Ishikawa (cell line): Measurements from ENCODE around the gene TBXT.

Experiments
- CEBPB ChIP-seq: IDR thresholded peaks from 2 replicates; pipeline ENCODE4 v1.6.1; 2012
- CREB1 ChIP-seq: IDR thresholded peaks from 2 replicates; pipeline ENCODE4 v1.6.1; 2012; ENCODE audit warnings: low read depth
- EGR1 ChIP-seq: IDR thresholded peaks from 2 replicates; pipeline ENCODE4 v1.6.1; 2012
- EP300 ChIP-seq: IDR thresholded peaks from 2 replicates; pipeline ENCODE4 v1.6.1; 2012; ENCODE audit warnings: borderline replicate concordance
- FOXM1 ChIP-seq: IDR thresholded peaks from 2 replicates; pipeline ENCODE4 v1.6.1; 2012; ENCODE audit warnings: low read depth, borderline replicate concordance
- NFIC ChIP-seq: IDR thresholded peaks from 2 replicates; pipeline ENCODE4 v1.6.1; 2012
- RAD21 ChIP-seq: IDR thresholded peaks from 2 replicates; pipeline ENCODE4 v1.6.1; 2012; ENCODE audit warnings: low read depth
- TAF1 ChIP-seq: IDR thresholded peaks from 2 replicates; pipeline ENCODE4 v1.6.1; 2012; ENCODE audit warnings: low read depth, mild to moderate bottlenecking
- TCF12 ChIP-seq: IDR thresholded peaks from 2 replicates; pipeline ENCODE4 v1.6.1; 2012; ENCODE audit warnings: low read depth
- TEAD4 ChIP-seq: IDR thresholded peaks from 2 replicates; pipeline ENCODE4 v1.6.1; 2012
- YY1 ChIP-seq: IDR thresholded peaks from 2 replicates; pipeline ENCODE4 v1.6.1; 2012; ENCODE audit warnings: low read depth
- ZBTB7A ChIP-seq: IDR thresholded peaks from 2 replicates; pipeline ENCODE4 v1.6.1; 2012; ENCODE audit warnings: low read depth
- TF ChIP-seq, protein P1 (sequence below): IDR thresholded peaks from 2 replicates; pipeline ENCODE4 v1.6.1; 2012
- TF ChIP-seq, protein P2 (sequence below): IDR thresholded peaks from 2 replicates; pipeline ENCODE4 v1.6.1; 2012; ENCODE audit warnings: low read depth, mild to moderate bottlenecking
- TF ChIP-seq, protein P3 (sequence below): IDR thresholded peaks from 2 replicates; pipeline ENCODE4 v1.6.1; 2012

The TBXT gene

DNA sequence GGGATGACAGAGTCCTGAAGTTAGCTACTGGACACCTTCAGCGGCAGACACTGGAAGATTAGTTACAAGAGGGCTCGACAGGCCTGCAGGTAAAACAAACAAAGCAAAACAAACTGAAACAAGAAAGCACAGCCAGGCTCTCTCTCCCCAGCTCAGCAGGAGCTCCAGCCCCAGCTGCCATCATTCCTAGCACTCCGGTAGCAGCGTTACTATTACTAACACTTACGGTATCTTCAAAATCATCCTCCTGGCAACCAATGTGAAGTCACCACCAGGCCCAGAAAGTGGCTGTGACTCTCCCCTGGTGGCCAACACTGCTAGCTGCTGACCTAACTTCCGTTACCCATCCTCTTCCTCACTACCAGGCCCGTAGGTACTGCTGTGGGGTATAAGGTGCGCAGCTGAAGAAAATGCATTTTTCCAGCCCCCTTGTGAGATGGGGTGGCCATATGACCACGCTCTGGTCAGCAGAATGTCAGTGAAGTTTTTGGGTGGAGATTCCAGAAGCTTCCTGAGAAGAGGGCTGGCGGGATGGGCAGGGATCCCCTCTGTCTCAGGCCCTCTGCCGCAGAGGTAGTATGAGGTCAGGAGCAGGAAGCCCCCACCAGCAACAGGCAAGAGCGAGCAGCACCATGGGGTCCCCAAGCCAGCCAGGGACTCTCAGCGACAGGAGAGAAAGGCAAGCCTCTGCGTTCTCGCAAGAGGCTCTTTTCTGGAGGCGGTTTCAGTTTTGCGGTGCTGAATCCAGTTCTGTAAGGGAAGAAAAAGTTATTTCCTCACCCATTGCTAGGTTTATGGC is 37.4 kb upstream of the TBXT start:
- TF ChIP-seq TAF1 (no peak), ZBTB7A (no peak), NFIC (no peak), TCF12 (no peak), CEBPB (no peak), FOXM1 (no peak), RAD21 (no peak), YY1 (no peak), EGR1 (no peak), TEAD4 (no peak)
- TF ChIP-seq, protein P1, sequence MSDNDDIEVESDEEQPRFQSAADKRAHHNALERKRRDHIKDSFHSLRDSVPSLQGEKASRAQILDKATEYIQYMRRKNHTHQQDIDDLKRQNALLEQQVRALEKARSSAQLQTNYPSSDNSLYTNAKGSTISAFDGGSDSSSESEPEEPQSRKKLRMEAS: no peak

DNA sequence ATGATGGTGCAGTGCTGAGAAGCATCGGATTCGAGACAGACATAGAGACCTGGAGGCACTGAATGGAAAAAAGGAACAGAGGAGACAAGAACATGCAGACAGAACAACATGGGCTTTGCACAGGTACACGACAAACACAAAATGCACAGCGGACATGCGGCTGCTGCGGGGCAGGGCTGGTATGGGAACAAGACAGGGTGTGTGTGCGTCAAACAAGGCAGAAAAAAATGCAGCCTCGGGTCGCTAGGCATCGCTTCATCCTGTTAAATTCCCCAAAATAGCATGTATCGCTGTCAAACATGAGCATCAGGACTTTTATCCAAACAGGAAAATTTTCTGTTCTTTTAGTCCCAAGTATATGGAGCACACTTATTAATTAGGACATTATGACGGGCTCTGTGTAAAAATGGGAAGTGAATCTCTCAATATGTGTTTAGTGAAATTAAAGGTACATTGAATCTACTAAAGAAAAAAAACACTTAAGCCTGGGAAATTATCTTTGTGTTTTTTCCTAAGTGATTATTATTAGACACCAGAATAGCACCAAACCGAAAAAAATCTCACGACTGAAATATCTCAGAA is 36.1 kb upstream of the TBXT start:
- TF ChIP-seq EP300 (no peak), RAD21 (no peak), TEAD4 (no peak), CEBPB (no peak), NFIC (no peak), YY1 (no peak), EGR1 (no peak), ZBTB7A (no peak), FOXM1 (no peak), CREB1 (no peak), TAF1 (no peak), TCF12 (no peak)
- TF ChIP-seq, protein P2, sequence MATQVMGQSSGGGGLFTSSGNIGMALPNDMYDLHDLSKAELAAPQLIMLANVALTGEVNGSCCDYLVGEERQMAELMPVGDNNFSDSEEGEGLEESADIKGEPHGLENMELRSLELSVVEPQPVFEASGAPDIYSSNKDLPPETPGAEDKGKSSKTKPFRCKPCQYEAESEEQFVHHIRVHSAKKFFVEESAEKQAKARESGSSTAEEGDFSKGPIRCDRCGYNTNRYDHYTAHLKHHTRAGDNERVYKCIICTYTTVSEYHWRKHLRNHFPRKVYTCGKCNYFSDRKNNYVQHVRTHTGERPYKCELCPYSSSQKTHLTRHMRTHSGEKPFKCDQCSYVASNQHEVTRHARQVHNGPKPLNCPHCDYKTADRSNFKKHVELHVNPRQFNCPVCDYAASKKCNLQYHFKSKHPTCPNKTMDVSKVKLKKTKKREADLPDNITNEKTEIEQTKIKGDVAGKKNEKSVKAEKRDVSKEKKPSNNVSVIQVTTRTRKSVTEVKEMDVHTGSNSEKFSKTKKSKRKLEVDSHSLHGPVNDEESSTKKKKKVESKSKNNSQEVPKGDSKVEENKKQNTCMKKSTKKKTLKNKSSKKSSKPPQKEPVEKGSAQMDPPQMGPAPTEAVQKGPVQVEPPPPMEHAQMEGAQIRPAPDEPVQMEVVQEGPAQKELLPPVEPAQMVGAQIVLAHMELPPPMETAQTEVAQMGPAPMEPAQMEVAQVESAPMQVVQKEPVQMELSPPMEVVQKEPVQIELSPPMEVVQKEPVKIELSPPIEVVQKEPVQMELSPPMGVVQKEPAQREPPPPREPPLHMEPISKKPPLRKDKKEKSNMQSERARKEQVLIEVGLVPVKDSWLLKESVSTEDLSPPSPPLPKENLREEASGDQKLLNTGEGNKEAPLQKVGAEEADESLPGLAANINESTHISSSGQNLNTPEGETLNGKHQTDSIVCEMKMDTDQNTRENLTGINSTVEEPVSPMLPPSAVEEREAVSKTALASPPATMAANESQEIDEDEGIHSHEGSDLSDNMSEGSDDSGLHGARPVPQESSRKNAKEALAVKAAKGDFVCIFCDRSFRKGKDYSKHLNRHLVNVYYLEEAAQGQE: no peak
- TF ChIP-seq, protein P3, sequence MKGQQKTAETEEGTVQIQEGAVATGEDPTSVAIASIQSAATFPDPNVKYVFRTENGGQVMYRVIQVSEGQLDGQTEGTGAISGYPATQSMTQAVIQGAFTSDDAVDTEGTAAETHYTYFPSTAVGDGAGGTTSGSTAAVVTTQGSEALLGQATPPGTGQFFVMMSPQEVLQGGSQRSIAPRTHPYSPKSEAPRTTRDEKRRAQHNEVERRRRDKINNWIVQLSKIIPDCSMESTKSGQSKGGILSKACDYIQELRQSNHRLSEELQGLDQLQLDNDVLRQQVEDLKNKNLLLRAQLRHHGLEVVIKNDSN: no peak
- TF ChIP-seq, protein P1: no peak

DNA sequence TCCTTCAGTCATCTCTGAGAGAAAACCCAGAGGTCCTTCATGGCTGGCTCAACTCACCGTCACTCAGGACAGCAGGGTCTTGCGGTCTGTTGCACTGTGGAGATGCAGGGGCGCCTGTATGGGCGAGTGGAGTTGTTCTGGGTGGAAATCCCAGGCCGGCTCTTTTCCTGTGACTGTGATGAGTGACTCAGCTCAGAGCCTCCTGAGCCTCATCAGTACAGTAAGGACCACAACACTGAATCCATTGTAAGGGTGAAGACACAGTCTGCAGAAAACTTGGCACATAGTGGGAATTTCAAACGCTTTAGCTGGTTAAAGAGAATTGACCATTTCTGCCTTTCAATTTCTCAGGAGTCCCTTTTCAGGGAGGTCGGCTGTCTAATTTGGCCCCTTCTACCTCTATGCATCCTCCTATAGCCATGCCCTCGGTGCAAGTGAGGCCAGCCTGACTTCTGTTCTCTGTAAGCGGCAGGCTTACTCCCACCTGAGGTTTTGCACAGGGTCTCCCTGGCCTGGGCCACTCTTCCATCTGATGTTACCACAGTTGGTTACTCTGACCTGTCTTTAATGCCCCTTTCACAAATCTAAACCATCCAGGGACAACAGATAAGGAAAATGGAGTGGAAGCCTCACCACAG is 35.5 kb upstream of the TBXT start:
- TF ChIP-seq EP300 (no peak), TEAD4 (no peak), EGR1 (no peak), ZBTB7A (no peak), CREB1 (no peak), RAD21 (no peak), TCF12 (no peak), YY1 (no peak), NFIC (no peak), FOXM1 (no peak), CEBPB (no peak), TAF1 (no peak)
- TF ChIP-seq, protein P1: no peak
- TF ChIP-seq, protein P2: no peak
- TF ChIP-seq, protein P3: no peak

DNA sequence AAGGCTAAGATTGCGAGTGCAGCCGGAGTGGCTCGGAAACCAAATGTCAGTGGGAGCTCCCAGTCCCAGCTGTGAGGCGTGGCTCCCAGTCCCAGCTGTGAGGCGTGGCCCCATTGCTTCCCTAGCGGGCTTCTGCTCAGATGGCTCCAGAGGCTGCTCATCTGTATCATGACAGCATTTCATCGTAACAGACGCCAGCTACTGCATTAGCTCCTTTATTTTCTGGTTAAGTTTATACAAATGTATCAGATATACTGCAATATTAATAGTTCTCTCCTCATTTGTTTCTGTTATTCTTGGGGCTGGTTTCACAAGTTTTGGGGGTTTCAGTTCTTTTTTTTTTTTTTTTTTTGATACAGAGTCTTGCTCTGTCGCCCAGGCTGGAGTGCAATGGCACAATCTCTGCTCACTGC is 34.7 kb upstream of the TBXT start:
- TF ChIP-seq RAD21 (no peak), FOXM1 (no peak), TAF1 (no peak), ZBTB7A (no peak), EP300 (no peak), CREB1 (no peak), YY1 (no peak), EGR1 (no peak), NFIC (no peak), TCF12 (no peak), CEBPB (no peak), TEAD4 (no peak)
- TF ChIP-seq, protein P2: no peak
- TF ChIP-seq, protein P1: no peak
- TF ChIP-seq, protein P3: no peak
